Breast epithelium (tissue), 4 donors: ENCODE data around the gene FBN1. TPM values are rescaled to one million over a fixed set of nuclear protein-coding genes. Genes with fewer than 3 reads are reported as not detected.

Experiments
- DNase-seq, 2 donors: peaks; one replicate each; pipeline ENCODE4 v3.0.0-alpha.2; 2019; ENCODE audit warnings: low spot score in 2 of 2
- H3K27ac ChIP-seq, 2 donors: fragments of 200-600 bp; sonication (generic) in 1 of 2; one replicate each; pipeline ENCODE4 v1.5.1; 2016 to 2019; ENCODE audit warnings: mild to moderate bottlenecking in 1 of 2
- H3K27me3 ChIP-seq, 2 donors: fragments of 200-600 bp; sonication (generic) in 1 of 2; one replicate each; pipeline versions ENCODE4 v1.5.1 to v1.6.0; 2017 to 2019; ENCODE audit warnings: control low read depth in 1 of 2, mild to moderate bottlenecking in 1 of 2
- H3K36me3 ChIP-seq: fragments of 200-600 bp; one replicate; pipeline ENCODE4 v1.5.1; 2019
- H3K4me1 ChIP-seq, 2 donors: fragments of 200-600 bp; sonication (generic); one replicate each; pipeline ENCODE4 v1.5.1; 2016 to 2019; ENCODE audit warnings: control low read depth in 1 of 2
- H3K4me3 ChIP-seq, 3 donors: fragments of 200-600 bp; sonication (generic); 1 replicate in 2 of 3; 2 replicates in 1 of 3; pipeline ENCODE4 v1.5.1; 2016 to 2019; ENCODE audit warnings: mild to moderate bottlenecking in 3 of 3, moderate library complexity in 2 of 3
- H3K9me3 ChIP-seq, 2 donors: fragments of 200-600 bp; sonication (generic) in 1 of 2; one replicate each; pipeline ENCODE4 v1.5.1; 2016 to 2019; ENCODE audit warnings: control low read depth in 1 of 2
- POLR2A ChIP-seq: fragments of 450-650 bp; IDR thresholded peaks from one replicate; pipeline ENCODE4 v1.6.1; 2016; ENCODE audit warnings: antibody characterized with exemption, mild to moderate bottlenecking, moderate library complexity
- POLR2AphosphoS5 ChIP-seq, 3 donors: sonication (generic); formaldehyde crosslinking; IDR thresholded peaks; one replicate each; pipeline ENCODE4 v1.6.1; 2017; ENCODE audit warnings: antibody characterized with exemption in 3 of 3
- intact Hi-C: fragments of 100-400 bp; cut with DNase I; formaldehyde crosslinking; loops from one replicate; pipeline ENCODE4 v1.15.1; 2023; ENCODE audit warnings: low total_unique reads
- total RNA-seq, 3 donors: library from RNA; depleted of rRNA; stranded (reverse); fragments of >200 nt; gene quantifications; one replicate each; pipeline ENCODE4 v1.1.0, GENCODE V29; 2016
- TF ChIP-seq, protein P1 (sequence below), 3 donors: fragments of 450-650 bp; IDR thresholded peaks; one replicate each; pipeline ENCODE4 v1.5.1; 2016 to 2017; ENCODE audit warnings: antibody characterized with exemption in 3 of 3, mild to moderate bottlenecking in 3 of 3, moderate library complexity in 3 of 3

Gene FBN1
- total RNA-seq, 3 donors from 2014 or later, result 38.5 to 210 (median 83.2) TPM

DNA sequence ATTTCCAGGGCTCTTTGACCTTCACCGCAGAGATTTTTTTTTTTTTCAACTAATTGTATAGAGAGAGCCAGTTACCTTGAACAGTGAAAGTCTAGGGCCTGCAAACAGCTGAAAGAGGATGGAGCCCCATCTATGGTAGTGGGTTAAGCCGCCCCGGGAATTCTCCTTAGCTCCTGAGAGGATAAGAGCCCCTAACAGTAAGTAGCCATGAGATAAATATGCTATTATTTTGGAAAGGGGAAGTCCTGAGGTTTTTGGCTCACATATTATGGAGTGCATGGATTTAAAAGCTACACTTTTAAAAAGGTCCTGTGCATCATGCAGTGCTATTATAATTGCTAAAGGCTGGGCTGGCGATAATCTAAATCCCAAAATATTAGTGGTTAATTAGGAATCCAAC lies 115.0 kb downstream of the FBN1 start:
- no peak overlapping the region for H3K27ac ChIP-seq
- TF ChIP-seq, protein P1, sequence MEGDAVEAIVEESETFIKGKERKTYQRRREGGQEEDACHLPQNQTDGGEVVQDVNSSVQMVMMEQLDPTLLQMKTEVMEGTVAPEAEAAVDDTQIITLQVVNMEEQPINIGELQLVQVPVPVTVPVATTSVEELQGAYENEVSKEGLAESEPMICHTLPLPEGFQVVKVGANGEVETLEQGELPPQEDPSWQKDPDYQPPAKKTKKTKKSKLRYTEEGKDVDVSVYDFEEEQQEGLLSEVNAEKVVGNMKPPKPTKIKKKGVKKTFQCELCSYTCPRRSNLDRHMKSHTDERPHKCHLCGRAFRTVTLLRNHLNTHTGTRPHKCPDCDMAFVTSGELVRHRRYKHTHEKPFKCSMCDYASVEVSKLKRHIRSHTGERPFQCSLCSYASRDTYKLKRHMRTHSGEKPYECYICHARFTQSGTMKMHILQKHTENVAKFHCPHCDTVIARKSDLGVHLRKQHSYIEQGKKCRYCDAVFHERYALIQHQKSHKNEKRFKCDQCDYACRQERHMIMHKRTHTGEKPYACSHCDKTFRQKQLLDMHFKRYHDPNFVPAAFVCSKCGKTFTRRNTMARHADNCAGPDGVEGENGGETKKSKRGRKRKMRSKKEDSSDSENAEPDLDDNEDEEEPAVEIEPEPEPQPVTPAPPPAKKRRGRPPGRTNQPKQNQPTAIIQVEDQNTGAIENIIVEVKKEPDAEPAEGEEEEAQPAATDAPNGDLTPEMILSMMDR (IDR thresholded peaks at IDR 0.05), result no peak
- TF ChIP-seq POLR2A (no peak), POLR2AphosphoS5 (IDR thresholded peaks at IDR 0.05) (no peak)
- DNase-seq, result no peak
- H3K9me3 ChIP-seq, result no peaks in the 10 kb centered on the region
- H3K36me3 ChIP-seq, result no peaks in the 10 kb centered on the region
- H3K4me1 ChIP-seq, result no peaks in the 10 kb centered on the region
- H3K27me3 ChIP-seq, result no peaks in the 10 kb centered on the region
- intact Hi-C loops, result no loop called here
- no peak overlapping the region for H3K4me3 ChIP-seq

DNA sequence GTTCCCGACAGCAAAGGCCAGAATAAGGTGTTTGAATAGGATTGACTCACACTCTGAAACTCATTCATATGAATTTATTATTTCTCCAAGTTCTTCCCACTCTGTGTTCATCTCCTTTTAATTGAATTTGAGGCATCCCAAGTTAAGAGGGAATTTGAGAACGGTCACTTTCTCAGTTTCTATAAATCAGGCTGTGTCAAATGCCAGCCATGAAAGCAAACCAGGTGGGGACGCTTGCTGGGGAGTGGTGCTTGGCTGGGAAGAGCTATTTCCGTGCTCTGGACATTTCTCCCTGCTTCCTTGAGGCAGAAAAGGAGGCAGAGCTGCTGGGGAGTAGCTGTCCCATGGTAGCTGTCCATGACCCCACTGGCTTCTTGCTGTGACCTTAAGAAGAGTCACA lies 116.6 kb downstream of the FBN1 start:
- no peaks in the 10 kb centered on the region for H3K4me1 ChIP-seq
- H3K27ac ChIP-seq, result no peak overlapping the region
- no peak for DNase-seq
- H3K27me3 ChIP-seq, result no peaks in the 10 kb centered on the region
- H3K9me3 ChIP-seq, result no peaks in the 10 kb centered on the region
- no peak overlapping the region for H3K4me3 ChIP-seq
- no peaks in the 10 kb centered on the region for H3K36me3 ChIP-seq
- intact Hi-C loops, result no loop called here
- TF ChIP-seq POLR2A (no peak), POLR2AphosphoS5 (IDR thresholded peaks at IDR 0.05) (no peak)
- TF ChIP-seq, protein P1 (IDR thresholded peaks at IDR 0.05), result no peak

DNA sequence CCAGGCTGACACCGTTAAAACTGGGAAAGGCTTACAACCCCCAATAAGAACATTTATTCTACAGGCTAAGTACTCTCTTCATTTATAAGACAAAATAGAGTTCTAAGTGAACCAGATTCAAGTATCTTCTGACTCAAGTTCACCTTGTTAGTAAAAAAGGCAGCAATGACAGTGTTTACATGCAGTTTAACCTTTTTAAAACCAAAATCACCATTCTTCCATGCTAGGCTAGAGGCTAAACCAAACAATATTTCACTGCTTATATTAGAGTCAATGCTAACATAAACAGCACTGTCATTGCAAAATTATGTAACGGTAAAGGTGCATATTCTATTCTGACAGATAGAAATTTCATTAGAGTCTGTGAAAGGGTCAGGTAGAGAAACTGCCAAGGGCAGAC lies 118.0 kb downstream of the FBN1 start:
- no peaks in the 10 kb centered on the region for H3K36me3 ChIP-seq
- no peak overlapping the region for H3K4me3 ChIP-seq
- no peaks in the 10 kb centered on the region for H3K9me3 ChIP-seq
- no peaks in the 10 kb centered on the region for H3K4me1 ChIP-seq
- no peak for DNase-seq
- no peak overlapping the region for H3K27ac ChIP-seq
- TF ChIP-seq POLR2AphosphoS5 (IDR thresholded peaks at IDR 0.05) (no peak), POLR2A (no peak)
- TF ChIP-seq, protein P1 (IDR thresholded peaks at IDR 0.05), result no peak
- no peaks in the 10 kb centered on the region for H3K27me3 ChIP-seq
- intact Hi-C loops, result no loop called here

DNA sequence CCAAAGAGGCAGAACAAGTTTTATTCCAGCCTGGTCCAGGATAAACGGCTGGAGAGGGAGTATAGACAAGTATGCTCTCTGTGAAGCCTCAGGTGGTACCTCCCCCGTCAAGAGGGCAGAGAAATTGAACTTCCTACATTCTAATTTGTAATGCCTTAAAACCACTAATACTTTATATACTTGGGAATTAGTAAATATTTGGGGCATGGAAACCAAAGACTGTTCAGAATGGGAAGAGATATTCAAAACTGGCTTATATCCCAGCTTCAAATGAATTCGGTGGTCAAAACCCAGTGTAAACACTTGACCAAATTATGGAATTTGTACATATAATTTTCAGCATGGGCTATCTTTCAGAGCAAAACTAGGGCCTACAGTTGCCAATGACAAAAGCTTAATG lies 122.6 kb downstream of the FBN1 start:
- DNase-seq, result no peak

DNA sequence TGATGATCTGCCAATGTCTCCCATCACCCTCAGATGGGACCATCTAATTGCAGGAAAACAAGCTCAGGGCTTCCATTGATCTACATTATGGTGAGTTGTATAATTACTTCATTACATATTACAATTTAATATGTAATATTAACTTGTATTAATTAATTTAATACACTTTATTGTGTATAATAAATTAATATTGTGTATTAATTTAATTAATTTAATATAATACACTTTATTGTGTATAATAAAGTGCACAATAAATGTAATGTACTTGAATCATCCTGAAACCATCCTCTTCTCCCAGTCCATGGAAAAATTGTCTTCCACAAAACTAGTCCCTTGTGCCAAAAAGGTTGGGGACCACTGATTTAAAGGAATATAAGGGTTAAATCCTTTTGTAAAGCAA lies 123.4 kb downstream of the FBN1 start:
- no peaks in the 10 kb centered on the region for H3K36me3 ChIP-seq

More for the DNA sequence above, 122.6 kb downstream of the FBN1 start:
- no peak for TF ChIP-seq POLR2A
- TF ChIP-seq, protein P1 (IDR thresholded peaks at IDR 0.05), result no peak
- no peak overlapping the region for H3K4me3 ChIP-seq
- H3K27me3 ChIP-seq, result no peaks in the 10 kb centered on the region
- H3K27ac ChIP-seq, result no peak overlapping the region
- H3K4me1 ChIP-seq, result no peaks in the 10 kb centered on the region
- no peaks in the 10 kb centered on the region for H3K36me3 ChIP-seq
- H3K9me3 ChIP-seq, result no peaks in the 10 kb centered on the region
- intact Hi-C loops, result no loop called here

More for the DNA sequence above, 123.4 kb downstream of the FBN1 start:
- Histone ChIP-seq H3K9me3 (no peaks in the 10 kb centered on the region), H3K4me3 (no peak overlapping the region), H3K27ac (no peak overlapping the region), H3K4me1 (no peaks in the 10 kb centered on the region), H3K27me3 (no peaks in the 10 kb centered on the region)
- TF ChIP-seq, protein P1 (IDR thresholded peaks at IDR 0.05), result no peak
- TF ChIP-seq POLR2AphosphoS5 (IDR thresholded peaks at IDR 0.05), result no peak
- TF ChIP-seq POLR2A, result no peak
- intact Hi-C loops, result no loop called here
- DNase-seq, result no peak
